Endothelial cell (in vitro differentiated cells): ENCODE results near the gene NXNL1. TPM values are rescaled to one million over a fixed set of nuclear protein-coding genes. Genes with fewer than 3 reads are reported as not detected.
A peak's percentile ranks its signal among the peaks of the same experiment; 100 is the strongest.

Experiments
- DNase-seq: peaks from one replicate; pipeline ENCODE4 v3.0.0; 2021; ENCODE audit warnings: low spot score
- H3K27ac Mint-ChIP-seq: one replicate; pipeline ENCODE4 v1.8.0; 2021; ENCODE audit warnings: mixed read lengths, inconsistent platforms; ENCODE audit not compliant: unreplicated experiment
- H3K27me3 Mint-ChIP-seq: one replicate; pipeline ENCODE4 v1.8.0; 2021; ENCODE audit warnings: mild to moderate bottlenecking, moderate library complexity, mixed read lengths, inconsistent platforms; ENCODE audit not compliant: unreplicated experiment
- H3K36me3 Mint-ChIP-seq: one replicate; pipeline ENCODE4 v1.8.0; 2021; ENCODE audit warnings: mild to moderate bottlenecking, low read depth, mixed read lengths, inconsistent platforms; ENCODE audit not compliant: unreplicated experiment
- H3K4me1 Mint-ChIP-seq: one replicate; pipeline ENCODE4 v1.8.0; 2021; ENCODE audit warnings: mild to moderate bottlenecking, mixed read lengths, inconsistent platforms; ENCODE audit not compliant: unreplicated experiment
- H3K4me3 Mint-ChIP-seq: one replicate; pipeline ENCODE4 v1.8.0; 2021; ENCODE audit warnings: mild to moderate bottlenecking, mixed read lengths, inconsistent platforms; ENCODE audit not compliant: unreplicated experiment
- H3K9me3 Mint-ChIP-seq: one replicate; pipeline ENCODE4 v1.8.0; 2021; ENCODE audit warnings: mixed read lengths, inconsistent platforms; ENCODE audit not compliant: unreplicated experiment
- CTCF ChIP-seq: fragments of 200-600 bp; sonication (generic); IDR thresholded peaks from one replicate; pipeline ENCODE4 v1.5.0; 2021; ENCODE audit warnings: antibody characterized with exemption; ENCODE audit not compliant: unreplicated experiment
- total RNA-seq: library from RNA; stranded (reverse); fragmentation: NEBNext Ultra II Directional; extraction: Animal tissue kit (Norgen Biotek cat#: 25700); gene quantifications from one replicate; pipeline ENCODE4 v1.2.1, GENCODE V29; 2021; ENCODE audit not compliant: unreplicated experiment

NXNL1 gene
- total RNA-seq, 1 donor from 2014 or later: not detected

DNA sequence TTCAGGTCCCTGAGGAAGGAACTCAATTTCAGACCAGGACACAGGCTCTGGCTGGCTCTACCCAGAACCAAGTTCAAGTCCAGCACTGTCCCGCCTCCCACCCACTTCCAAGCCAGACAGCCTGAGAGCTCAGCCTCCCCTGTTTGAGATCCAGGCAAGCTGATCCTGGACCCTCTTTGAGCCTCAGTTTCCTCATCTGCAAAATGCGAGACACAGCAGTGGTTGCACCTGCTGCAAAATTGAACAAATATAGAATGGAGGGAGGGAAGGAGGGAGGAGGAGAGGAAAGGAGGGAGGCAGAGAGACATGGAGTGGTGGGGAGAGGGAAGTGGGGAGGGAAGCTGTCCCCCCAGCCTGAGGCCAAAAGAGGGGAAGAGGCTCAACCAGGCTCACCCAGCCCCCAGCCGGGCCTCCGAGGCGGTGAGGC lies 13.0 kb downstream of the NXNL1 start:
- no peak for DNase-seq
- no peak for TF ChIP-seq CTCF
- Mint-ChIP-seq H3K27ac (no peak overlapping the region), H3K9me3 (no peaks in the 10 kb centered on the region), H3K27me3 (peaks cover 6% of the 10 kb centered on the region), H3K4me3 (peak overlapping the region; percentile 56), H3K4me1 (no peaks in the 10 kb centered on the region), H3K36me3 (no peaks in the 10 kb centered on the region)

GRCh38 chr19:17445526-17446165 lies 15.1 kb downstream of the NXNL1 start:
- Mint-ChIP-seq H3K9me3 (no peaks in the 10 kb centered on the region), H3K27ac (no peak overlapping the region), H3K36me3 (no peaks in the 10 kb centered on the region), H3K27me3 (peaks cover 6% of the 10 kb centered on the region), H3K4me1 (no peaks in the 10 kb centered on the region), H3K4me3 (no peak overlapping the region)
- DNase-seq: no peak
- no peak for TF ChIP-seq CTCF

DNA sequence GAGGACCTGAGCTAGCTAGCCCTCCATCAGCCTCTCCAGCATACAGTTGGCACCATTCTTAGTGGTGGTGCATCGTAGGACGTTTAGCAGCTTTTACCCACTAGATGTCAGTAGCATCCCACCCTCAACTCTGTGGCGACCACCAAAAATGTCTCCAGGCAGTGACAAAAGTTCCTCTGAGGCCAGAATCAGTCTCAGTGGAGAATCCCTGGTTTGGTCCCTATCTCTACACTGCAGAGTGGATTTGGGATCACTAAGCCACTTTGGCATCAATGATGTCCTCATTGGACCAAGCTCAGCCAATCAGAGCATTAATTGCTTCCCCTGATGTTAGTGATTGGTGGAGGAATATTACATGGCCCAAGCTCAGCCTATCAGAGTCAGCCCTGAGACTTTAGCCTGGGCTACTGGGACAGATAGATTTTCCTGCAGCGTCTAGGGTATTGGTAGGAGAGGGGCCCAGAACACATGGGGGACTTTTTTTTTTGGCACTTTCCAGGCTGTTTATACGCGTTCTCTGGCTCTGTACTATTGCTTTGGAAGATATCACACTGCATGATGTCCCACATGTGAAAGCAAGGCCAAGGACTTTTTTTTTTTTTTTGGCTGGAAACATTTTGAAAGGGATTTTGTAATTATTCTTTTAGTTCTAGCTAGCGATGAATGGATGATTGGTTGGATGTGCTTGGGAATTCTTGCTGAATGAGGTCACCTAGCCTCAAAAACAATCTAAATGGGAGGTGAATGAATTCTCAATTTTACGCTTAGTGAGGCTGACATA lies 19.3 kb downstream of the NXNL1 start:
- peak; percentile 40 for DNase-seq
- no peak for TF ChIP-seq CTCF
- H3K4me3 Mint-ChIP-seq: no peak overlapping the region

GRCh38 chr19:17436874-17437267 lies 23.9 kb downstream of the NXNL1 start:
- Mint-ChIP-seq H3K27ac (no peak overlapping the region), H3K4me1 (no peaks in the 10 kb centered on the region)

More for the DNA sequence above, 19.3 kb downstream of the NXNL1 start:
- H3K27ac Mint-ChIP-seq: no peak overlapping the region
- no peaks in the 10 kb centered on the region for H3K36me3 Mint-ChIP-seq
- H3K27me3 Mint-ChIP-seq: no peaks in the 10 kb centered on the region
- no peaks in the 10 kb centered on the region for H3K4me1 Mint-ChIP-seq
- H3K9me3 Mint-ChIP-seq: no peaks in the 10 kb centered on the region

More at GRCh38 chr19:17436874-17437267, 23.9 kb downstream of the NXNL1 start:
- DNase-seq: no peak
- Mint-ChIP-seq H3K4me3 (no peak overlapping the region), H3K27me3 (peaks cover under 1% of the 10 kb centered on the region), H3K9me3 (no peaks in the 10 kb centered on the region), H3K36me3 (no peaks in the 10 kb centered on the region)
- TF ChIP-seq CTCF: no peak
